Measurements from ENCODE around the gene CARD16. TPM values are rescaled to one million over a fixed set of nuclear protein-coding genes. Genes with fewer than 3 reads are reported as not detected.

The CARD16 gene
- total RNA-seq, 1 experiment from 2014 or later: not detected

GRCh38 chr11:105005451-105005845, 39.7 kb downstream of the CARD16 start:
- Histone ChIP-seq H3K4me2 (ENCODE audit: insufficient read depth, insufficient read length, low read length) (no peak overlapping the region), H3K4ac (ENCODE audit: low read depth, low read length) (no peak overlapping the region), H4K91ac (ENCODE audit: insufficient read length, low read depth, low read length) (no peak overlapping the region), H3K18ac (ENCODE audit: insufficient read length, low read depth, low read length) (no peak overlapping the region), H3K4me1 (ENCODE audit: insufficient read depth, low read length) (0 out of 2 replicates have a peak, but pooled peaks cover 2% of the 10 kb centered on the region), H4K5ac (ENCODE audit: insufficient read length, low read depth, low read length) (no peak overlapping the region), H3K14ac (ENCODE audit: insufficient read depth, low read length) (no peak overlapping the region), H3K9me3 (ENCODE audit: control insufficient read depth, low read depth, low read length) (no peaks in the 10 kb centered on the region), H3K23ac (ENCODE audit: insufficient read length, low read depth, low read length) (no peak overlapping the region), H2BK12ac (ENCODE audit: insufficient read length, low read depth, low read length) (no peak overlapping the region), H2AK5ac (ENCODE audit: insufficient read length, low read length) (no peak overlapping the region), H2BK120ac (ENCODE audit: low read depth, low read length, poor library complexity, severe bottlenecking) (no peak overlapping the region), H3T11ph (ENCODE audit: low read length) (no peak overlapping the region), H2BK20ac (ENCODE audit: low read depth, low read length, poor library complexity, severe bottlenecking) (no peak overlapping the region), H3K27me3 (ENCODE audit: insufficient read depth, low read length) (no peaks in the 10 kb centered on the region), H3K9ac (ENCODE audit: extremely low read depth, insufficient read length, low read length) (no peak overlapping the region), H3K56ac (ENCODE audit: insufficient read length, low read depth, low read length) (no peak overlapping the region), H4K8ac (replicated peaks; ENCODE audit: insufficient read length, low read depth, low read length) (no peak overlapping the region), H2AFZ (ENCODE audit: low read length) (no peak overlapping the region), H3K27ac (ENCODE audit: insufficient read length, low read depth, low read length) (no peak overlapping the region), H2BK15ac (ENCODE audit: low read depth, low read length) (no peak overlapping the region), H2BK5ac (ENCODE audit: insufficient read length, low read length) (no peak overlapping the region), H3K23me2 (ENCODE audit: insufficient read length, low read depth, low read length, poor library complexity, severe bottlenecking) (no peaks in the 10 kb centered on the region), H3K79me1 (ENCODE audit: insufficient read depth, low read depth, low read length, poor library complexity, severe bottlenecking) (no peaks in the 10 kb centered on the region), H4K20me1 (ENCODE audit: control insufficient read depth, insufficient read depth, insufficient read length) (no peaks in the 10 kb centered on the region), H3K79me2 (ENCODE audit: insufficient read depth, low read length) (no peaks in the 10 kb centered on the region)
- peak overlapping the region in 1 of 3 experiments; percentile 17; a peak in 1 of 7 replicates for H3K27ac Mint-ChIP-seq
- peaks cover 0 to 2% (median 0%) of the 10 kb centered on the region in 3 experiments; a peak in 2 of 7 replicates for H3K36me3 Mint-ChIP-seq (ENCODE audit: insufficient read depth in 1 of 3, low read depth in 3 of 3)
- 0 out of 4 replicates have a peak, but pooled peaks cover 0 to 3% of the 10 kb centered on the region in 2 experiments for H3K4me1 Mint-ChIP-seq
- no CpG with 5 or more reads among the region's 3 CpGs for WGBS (ENCODE audit: extremely low coverage, insufficient read length, low lambda C conversion rate)
- no peaks in the 10 kb centered on the region; a peak in 1 of 5 replicates for H3K9me3 Mint-ChIP-seq
- H3K27me3 Mint-ChIP-seq (ENCODE audit: low read depth): no peaks in the 10 kb centered on the region
- no peak overlapping the region for H3K4me3 Mint-ChIP-seq
- DNase-seq: no peak
- no peak for TF ChIP-seq CTCF (conservative IDR thresholded peaks at IDR 0.05)

Measured in H9 (cell line).